IPS DF 6.9 (cell line): ENCODE measurements around the gene FGFR3.

Source experiments
- DNase-seq: peaks from one replicate; pipeline ENCODE4 v3.0.0-alpha.2; 2013; ENCODE audit warnings: low read depth, low spot score
- H3K27ac ChIP-seq: one replicate; pipeline ENCODE4 v1.5.1; 2013; ENCODE audit warnings: low read length, control low read depth
- H3K27me3 ChIP-seq: 2 replicates; pipeline ENCODE4 v1.6.1; 2013; ENCODE audit warnings: mild to moderate bottlenecking, low read length; ENCODE audit not compliant: control insufficient read depth, insufficient read depth
- H3K36me3 ChIP-seq: 2 replicates; pipeline ENCODE4 v1.6.1; 2013; ENCODE audit warnings: low read length; ENCODE audit not compliant: control insufficient read depth, insufficient read depth
- H3K4me1 ChIP-seq: 2 replicates; pipeline ENCODE4 v1.6.1; 2013; ENCODE audit warnings: low read length; ENCODE audit not compliant: control insufficient read depth, insufficient read depth
- H3K4me3 ChIP-seq: 2 replicates; pipeline ENCODE4 v1.5.1; 2013; ENCODE audit warnings: mild to moderate bottlenecking, low read length
- H3K9me3 ChIP-seq: 2 replicates; pipeline ENCODE4 v1.6.1; 2013; ENCODE audit warnings: low read length, inconsistent platforms; ENCODE audit not compliant: control insufficient read depth, insufficient read depth
- WGBS: extraction: QIAGEN DNeasy Blood & Tissue Kit; methylation state at CpG from one replicate; pipeline ENCODE4 v1.1.7; 2013; ENCODE audit warnings: mixed read lengths, missing lambda C conversion rate; ENCODE audit not compliant: insufficient read length, insufficient coverage; 5-methylcytosine and 5-hydroxymethylcytosine counted together

Gene FGFR3

DNA sequence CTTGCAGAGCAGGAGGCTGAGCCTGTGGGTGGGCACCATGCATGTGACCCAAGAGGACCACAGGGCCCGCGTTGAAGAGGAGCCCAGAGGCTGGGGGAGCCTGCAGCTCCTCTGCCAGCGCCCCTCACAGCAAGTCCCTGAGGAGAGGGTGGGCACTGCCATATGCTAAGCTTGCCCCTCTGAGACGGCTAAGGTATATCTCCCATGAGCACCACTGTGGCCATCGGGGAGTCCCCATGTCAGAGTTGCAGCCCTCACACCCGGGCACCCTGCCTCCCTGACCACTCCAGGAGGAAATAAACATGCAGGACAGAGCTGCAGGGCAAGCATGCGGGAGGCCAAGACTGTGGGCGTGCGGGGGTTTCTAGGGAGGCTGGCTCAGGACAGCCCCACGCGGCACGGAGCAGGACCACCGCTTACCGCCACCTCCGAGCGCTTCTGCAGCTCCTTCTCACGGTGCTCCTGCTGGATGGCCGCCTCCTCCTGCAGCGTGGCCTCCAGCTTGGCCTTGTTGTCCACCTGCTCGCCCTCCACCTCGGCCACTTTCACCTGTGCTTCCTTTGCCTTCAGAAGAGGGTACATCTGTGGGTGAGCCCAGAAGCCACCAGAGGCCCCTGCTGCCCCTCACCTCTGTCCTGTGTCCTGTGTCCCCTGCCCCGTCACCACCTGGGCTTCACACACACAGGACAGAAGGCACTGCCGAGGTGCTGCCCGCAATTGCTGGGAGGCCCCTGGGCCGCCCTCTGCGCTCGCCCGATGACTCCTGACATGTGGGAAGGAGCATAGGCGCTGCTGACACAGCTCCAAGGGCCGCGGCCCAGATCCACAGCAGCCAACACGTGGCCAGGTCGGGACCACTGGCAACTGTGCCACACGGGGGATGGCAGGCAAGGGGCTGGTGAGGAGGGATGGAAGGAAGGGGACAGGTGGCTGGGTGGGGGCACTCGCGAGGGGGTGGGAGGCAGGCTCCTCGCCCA lies 29.8 kb downstream of the FGFR3 start:
- Histone ChIP-seq H3K4me1 (no peaks in the 10 kb centered on the region; the same call in 1 of the 2 replicates), H3K27ac (no peak overlapping the region), H3K27me3 (no peaks in the 10 kb centered on the region), H3K4me3 (no peak overlapping the region), H3K9me3 (no peaks in the 10 kb centered on the region), H3K36me3 (peaks cover 20% of the 10 kb centered on the region)
- no CpG with 5 or more reads among the region's 37 CpGs for WGBS
- DNase-seq, result no peak

DNA sequence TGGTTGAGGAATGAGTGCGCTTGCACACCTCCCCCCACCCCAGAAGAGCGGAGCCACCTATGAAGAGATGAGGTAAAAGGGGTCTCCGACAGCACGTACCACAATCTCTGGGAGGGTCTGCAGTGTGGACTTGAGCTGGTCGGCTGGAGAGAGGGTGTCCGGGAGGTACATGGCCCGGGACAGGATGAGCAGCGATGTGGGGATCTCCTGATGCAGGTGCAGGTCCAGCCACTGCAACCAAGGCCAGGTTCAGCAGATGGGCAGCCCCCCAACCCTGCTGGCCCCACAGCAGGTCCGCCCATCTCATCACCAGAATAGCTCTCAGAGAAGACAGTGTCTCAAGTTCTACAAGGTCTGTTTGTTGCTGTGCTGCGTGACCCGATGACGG lies 30.4 kb downstream of the FGFR3 start:
- Histone ChIP-seq H3K9me3 (no peaks in the 10 kb centered on the region), H3K36me3 (peaks cover 20% of the 10 kb centered on the region), H3K27me3 (no peaks in the 10 kb centered on the region), H3K27ac (no peak overlapping the region), H3K4me1 (no peaks in the 10 kb centered on the region; the same call in 1 of the 2 replicates), H3K4me3 (no peak overlapping the region)
- no peak for DNase-seq
- no CpG with 5 or more reads among the region's 12 CpGs for WGBS

DNA sequence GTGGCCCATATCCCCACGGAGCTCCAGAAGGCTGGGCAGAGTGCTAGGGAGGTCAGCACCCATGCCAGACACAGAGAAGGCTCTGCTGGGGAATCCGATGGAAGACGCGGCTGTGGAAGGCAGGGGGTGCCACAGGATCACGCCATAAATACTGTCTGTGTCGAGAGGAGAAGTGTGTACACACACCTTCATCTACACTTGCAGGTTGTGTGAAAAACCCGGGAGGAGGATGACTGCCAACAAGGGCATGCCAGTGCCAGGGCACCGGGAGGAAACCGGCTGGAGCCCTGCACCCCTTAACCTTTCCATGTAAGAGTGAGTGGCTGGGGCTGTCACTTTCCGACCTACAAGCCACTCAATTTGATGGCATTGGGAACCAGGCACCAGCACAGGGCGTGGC lies 31.7 kb downstream of the FGFR3 start:
- no peak overlapping the region for H3K4me3 ChIP-seq
- H3K4me1 ChIP-seq, result peaks cover 2% of the 10 kb centered on the region; the same call in 1 of the 2 replicates
- H3K27me3 ChIP-seq, result no peaks in the 10 kb centered on the region
- H3K9me3 ChIP-seq, result no peaks in the 10 kb centered on the region
- DNase-seq, result no peak
- no peak overlapping the region for H3K27ac ChIP-seq
- H3K36me3 ChIP-seq, result peaks cover 20% of the 10 kb centered on the region
- WGBS, result no CpG with 5 or more reads among the region's 11 CpGs

DNA sequence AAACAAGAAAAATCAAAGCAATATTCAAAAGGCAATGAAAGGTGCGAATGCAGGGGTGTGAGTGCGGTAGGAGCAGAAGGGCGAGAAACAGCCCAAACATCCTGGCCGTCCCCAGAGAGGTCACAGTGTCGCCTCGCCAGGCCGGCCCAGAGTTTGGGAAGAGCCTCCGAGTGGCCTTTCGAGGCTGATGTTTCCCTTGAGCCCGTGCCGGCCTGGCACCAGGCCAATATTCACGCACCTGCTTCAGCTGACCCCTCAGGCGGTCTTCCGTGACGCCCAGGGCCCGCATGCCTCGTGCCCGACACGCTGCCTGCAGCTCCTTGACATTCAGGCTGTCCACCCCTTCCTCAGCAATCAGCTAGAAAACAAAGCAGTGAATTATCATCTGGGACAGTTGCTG lies 32.2 kb downstream of the FGFR3 start:
- Histone ChIP-seq H3K27me3 (no peaks in the 10 kb centered on the region), H3K4me1 (peaks cover 2% of the 10 kb centered on the region; the same call in 1 of the 2 replicates), H3K27ac (no peak overlapping the region), H3K9me3 (no peaks in the 10 kb centered on the region), H3K4me3 (no peak overlapping the region), H3K36me3 (peaks cover 20% of the 10 kb centered on the region)
- WGBS, result no CpG with 5 or more reads among the region's 19 CpGs
- no peak for DNase-seq

DNA sequence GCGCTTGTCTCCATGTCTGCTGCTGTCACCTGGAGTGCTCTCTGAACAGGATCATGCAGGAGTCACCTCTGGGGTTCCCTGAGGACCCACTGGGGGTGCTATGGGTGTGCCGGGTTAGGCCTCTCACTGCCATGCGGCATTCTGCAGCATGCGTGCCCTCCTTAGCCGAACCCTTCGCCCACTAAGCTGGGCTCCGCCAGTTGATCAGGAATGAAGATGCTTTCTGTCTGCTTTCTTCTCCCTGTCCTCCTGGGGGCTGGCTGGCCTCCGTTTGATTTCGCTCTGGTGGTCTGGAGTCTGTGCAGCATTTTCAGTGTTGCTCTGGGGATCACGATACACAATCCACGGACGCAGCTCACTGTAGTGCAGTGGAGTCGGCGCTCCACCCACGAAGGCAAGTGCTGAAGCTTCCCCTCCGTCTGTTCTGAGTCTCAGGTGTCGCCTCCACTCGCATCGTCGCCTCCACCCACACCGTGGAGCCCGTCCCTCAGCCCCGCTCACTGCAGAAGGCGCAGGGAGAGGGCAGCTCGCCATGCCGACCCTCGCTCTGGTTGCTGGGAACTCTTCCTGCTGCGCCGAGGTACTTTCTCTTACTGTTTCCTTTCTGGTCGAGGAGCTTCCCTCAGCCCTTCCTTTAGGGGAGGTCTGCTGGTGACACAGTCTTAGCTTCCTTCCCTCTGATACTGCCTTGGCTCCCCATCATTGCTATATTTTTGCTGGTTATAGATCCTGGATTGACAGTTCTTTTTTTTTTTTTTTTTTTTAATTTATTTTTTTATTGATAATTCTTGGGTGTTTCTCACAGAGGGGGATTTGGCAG lies 33.6 kb downstream of the FGFR3 start:
- Histone ChIP-seq H3K27ac (no peak overlapping the region), H3K4me3 (no peak overlapping the region), H3K27me3 (no peaks in the 10 kb centered on the region), H3K36me3 (peaks cover 25% of the 10 kb centered on the region), H3K9me3 (no peaks in the 10 kb centered on the region), H3K4me1 (peaks cover 2% of the 10 kb centered on the region; the same call in 1 of the 2 replicates)
- WGBS, result no CpG with 5 or more reads among the region's 30 CpGs
- no peak for DNase-seq

DNA sequence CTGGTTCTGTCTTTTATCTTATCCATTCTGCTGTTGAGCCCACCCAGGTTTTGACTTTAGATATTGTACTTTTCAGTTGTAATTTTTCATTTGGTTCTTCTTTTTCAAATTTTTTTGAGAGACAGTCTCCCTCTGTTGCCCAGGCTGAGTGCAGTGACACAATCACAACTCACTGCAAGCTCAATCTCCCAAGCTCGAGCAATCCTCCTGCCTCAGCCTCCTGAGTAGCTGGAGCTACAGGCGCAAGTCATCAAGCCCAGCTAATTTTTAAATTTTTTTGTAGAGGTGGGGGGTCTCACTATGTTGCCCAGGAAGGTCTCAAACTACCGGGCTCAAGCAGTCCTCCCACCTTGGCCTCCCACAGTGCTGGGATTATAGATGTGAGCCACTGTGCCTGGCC lies 37.1 kb downstream of the FGFR3 start:
- Histone ChIP-seq H3K9me3 (no peaks in the 10 kb centered on the region), H3K4me3 (no peak overlapping the region), H3K36me3 (peaks cover 10% of the 10 kb centered on the region), H3K27ac (no peak overlapping the region), H3K4me1 (0 out of 2 replicates have a peak, but pooled peaks cover 2% of the 10 kb centered on the region), H3K27me3 (no peaks in the 10 kb centered on the region)
- WGBS, result no CpG with 5 or more reads among the region's 3 CpGs
- no peak for DNase-seq

DNA sequence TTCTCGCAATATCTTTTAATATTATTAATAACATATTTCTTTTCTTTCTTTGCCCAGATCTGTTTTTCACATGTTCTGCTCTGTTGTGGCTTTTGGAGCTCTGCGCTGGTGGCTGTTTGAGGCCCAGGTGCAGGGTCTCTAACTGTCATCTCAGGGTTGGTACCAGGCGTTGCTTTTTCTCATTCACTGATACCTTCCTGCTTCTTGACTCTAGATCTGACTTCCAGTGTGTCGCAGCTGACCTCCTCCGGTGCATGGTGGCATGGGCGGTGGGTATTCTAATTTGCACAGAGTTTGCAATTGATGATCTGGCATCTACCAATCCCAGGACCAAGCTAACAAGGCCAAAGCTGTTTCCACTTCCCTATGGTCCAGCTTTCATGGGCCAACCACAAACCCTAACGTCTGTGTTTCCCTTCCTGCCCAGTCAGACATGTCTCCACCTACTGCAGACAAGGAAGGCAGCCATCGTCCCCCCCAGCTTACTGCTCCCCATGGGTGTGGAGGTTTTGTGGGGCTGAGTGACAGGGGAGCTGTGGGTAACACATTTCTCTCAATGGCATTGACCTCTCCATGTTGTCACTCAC lies 37.6 kb downstream of the FGFR3 start:
- no peak for DNase-seq
- no CpG with 5 or more reads among the region's 8 CpGs for WGBS
- Histone ChIP-seq H3K4me3 (no peak overlapping the region), H3K27ac (no peak overlapping the region), H3K36me3 (peaks cover 12% of the 10 kb centered on the region), H3K9me3 (no peaks in the 10 kb centered on the region), H3K4me1 (0 out of 2 replicates have a peak, but pooled peaks cover 2% of the 10 kb centered on the region), H3K27me3 (no peaks in the 10 kb centered on the region)

DNA sequence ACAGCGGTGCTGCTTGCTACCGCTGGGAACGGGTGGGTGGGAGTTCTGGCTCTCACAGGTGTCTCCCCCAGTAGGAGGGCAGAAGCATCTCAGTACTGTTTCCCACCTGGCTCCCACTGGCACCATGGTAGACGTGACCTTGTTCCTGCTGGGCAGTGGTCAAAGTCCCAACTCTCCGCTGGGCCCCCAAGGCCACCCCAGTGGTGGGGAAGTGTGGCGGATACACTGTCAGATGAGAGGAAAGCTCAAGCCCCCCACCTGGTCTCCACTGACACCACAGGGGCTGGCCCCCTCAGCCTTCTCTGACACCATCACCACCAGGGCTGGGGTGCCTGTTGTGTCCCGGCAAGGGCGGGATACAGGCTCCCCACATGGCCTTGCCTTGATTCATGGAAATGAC lies 38.2 kb downstream of the FGFR3 start:
- no CpG with 5 or more reads among the region's 8 CpGs for WGBS
- DNase-seq, result no peak

DNA sequence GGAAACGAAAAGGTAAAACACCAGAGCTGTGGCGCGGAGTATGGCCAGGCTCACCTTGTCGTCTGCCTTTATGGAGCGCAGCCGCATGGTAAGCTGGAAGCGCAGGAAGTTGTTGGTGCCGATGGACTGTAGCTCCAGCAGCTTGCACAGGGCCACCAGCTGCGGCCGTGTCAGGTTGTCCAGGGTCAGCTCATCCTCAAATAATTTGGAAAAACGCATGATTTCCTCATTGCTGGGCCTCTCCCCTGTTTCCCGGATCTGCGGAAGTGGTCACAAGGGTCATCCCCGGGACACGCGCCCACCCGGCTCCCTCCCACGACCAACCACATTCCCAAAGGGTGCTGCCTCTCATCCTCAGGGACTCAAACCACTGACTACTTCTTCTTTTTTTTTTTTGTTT lies 39.6 kb downstream of the FGFR3 start:
- DNase-seq, result no peak
- H3K9me3 ChIP-seq, result no peaks in the 10 kb centered on the region
- no CpG with 5 or more reads among the region's 18 CpGs for WGBS
- no peak overlapping the region for H3K27ac ChIP-seq
- 0 out of 2 replicates have a peak, but pooled peaks cover 2% of the 10 kb centered on the region for H3K4me1 ChIP-seq
- H3K36me3 ChIP-seq, result peaks cover 9% of the 10 kb centered on the region
- H3K27me3 ChIP-seq, result no peaks in the 10 kb centered on the region
- H3K4me3 ChIP-seq, result no peak overlapping the region

More for the DNA sequence above, 38.2 kb downstream of the FGFR3 start:
- Histone ChIP-seq H3K4me1 (0 out of 2 replicates have a peak, but pooled peaks cover 2% of the 10 kb centered on the region), H3K4me3 (no peak overlapping the region), H3K27me3 (no peaks in the 10 kb centered on the region), H3K27ac (no peak overlapping the region), H3K9me3 (no peaks in the 10 kb centered on the region), H3K36me3 (peaks cover 14% of the 10 kb centered on the region)
